Thyroid gland (tissue), 4 donors: ENCODE results near the gene NSUN7.

Experiments
- CTCF ChIP-seq, 6 experiments: fragments of 200-600 bp in 3 of 6; fragments of 450-650 bp in 3 of 6; sonication (generic) in 3 of 6; IDR thresholded peaks; one replicate each; pipeline ENCODE4 v1.5.1; 2016 to 2019; ENCODE audit warnings: antibody characterized with exemption in 6 of 6, mild to moderate bottlenecking in 2 of 6, inconsistent platforms in 1 of 6, moderate library complexity in 1 of 6
- POLR2A ChIP-seq, 2 donors: fragments of 450-650 bp; IDR thresholded peaks; one replicate each; pipeline ENCODE4 v1.6.1; 2017; ENCODE audit warnings: antibody characterized with exemption in 2 of 2, mild to moderate bottlenecking in 2 of 2, moderate library complexity in 1 of 2

GRCh38 chr4:40804598-40804997 lies 54.8 kb downstream of the NSUN7 start:
- TF ChIP-seq CTCF (IDR thresholded peaks at IDR 0.05), result no peak
- TF ChIP-seq POLR2A (IDR thresholded peaks at IDR 0.05), result no peak
